Activated CD4-positive, CD25-positive, alpha-beta regulatory T cell treated with anti-CD3 and anti-CD28 coated beads, Interleukin-2, amount 50 U/mL, for 16 hours (primary cell): ENCODE data around the gene CTNNA3.
"Not testable (repeated sequence)": the region's sequence is repeated elsewhere in the genome, so short reads cannot be mapped to it uniquely, and the experiment has no call there.

Source experiments
- DNase-seq: peaks from one replicate; pipeline ENCODE4 v3.0.0-alpha.2; 2020; ENCODE audit warnings: low read depth, low spot score

Gene CTNNA3

DNA sequence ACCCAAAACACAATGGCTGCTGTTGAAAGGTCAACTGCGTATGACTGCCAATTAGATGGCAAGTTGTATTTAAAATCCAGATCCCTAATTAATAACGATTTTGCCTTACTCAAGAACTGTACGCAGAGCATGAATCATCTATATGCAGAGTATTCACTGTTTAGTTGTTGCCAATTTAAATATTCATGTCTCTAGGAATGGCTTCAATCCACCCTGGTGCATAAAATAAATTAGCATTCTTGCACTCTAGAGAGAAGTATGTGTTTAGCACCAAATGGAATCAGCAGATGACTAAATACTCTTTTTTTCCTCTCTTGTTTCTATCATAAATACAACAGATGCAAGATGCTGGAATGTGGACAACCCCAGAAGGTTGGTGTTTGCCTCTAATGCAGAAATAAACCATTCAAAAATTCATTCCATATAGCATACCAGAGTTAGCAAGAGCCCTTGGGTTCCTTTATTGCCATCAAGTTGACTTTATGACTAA lies 449.9 kb downstream of the CTNNA3 start:
- DNase-seq, result no peak

DNA sequence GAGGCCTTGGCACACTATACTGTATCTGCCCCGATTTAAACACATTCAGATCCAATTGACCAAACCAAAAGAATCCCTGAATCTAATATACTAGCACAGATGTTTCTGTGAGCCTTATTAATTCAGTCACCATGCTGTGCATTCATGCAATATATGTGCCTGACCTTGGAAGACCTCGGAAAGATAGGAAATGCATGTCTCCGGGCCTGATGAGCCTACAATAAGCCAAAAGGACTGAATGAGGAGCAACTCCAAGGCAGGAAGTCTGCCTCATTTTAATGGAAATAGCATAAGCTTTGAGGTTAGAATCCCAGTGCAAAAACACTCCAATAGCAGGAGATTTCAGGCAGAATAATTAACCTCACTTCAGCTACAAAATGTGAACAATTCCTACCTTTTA lies 453.5 kb downstream of the CTNNA3 start:
- no peak for DNase-seq

DNA sequence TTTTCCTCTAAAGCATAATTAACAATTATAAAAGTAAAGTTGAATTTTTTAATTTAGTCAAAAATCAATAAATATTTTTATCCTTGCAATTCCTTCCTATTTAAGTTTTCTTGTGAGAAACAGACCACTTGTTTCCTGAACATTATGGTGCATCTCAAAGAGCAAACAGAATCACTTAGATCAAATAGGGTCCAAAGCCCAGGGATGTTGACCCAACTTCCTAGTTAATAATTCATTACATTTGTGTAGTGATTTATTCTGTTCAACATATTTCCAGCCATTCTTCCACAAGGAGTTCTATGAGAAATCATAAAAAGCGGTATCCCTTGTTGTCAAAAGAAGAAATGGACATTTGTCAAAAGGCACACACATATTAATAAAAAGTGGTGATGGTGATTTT lies 454.5 kb downstream of the CTNNA3 start:
- no peak for DNase-seq

DNA sequence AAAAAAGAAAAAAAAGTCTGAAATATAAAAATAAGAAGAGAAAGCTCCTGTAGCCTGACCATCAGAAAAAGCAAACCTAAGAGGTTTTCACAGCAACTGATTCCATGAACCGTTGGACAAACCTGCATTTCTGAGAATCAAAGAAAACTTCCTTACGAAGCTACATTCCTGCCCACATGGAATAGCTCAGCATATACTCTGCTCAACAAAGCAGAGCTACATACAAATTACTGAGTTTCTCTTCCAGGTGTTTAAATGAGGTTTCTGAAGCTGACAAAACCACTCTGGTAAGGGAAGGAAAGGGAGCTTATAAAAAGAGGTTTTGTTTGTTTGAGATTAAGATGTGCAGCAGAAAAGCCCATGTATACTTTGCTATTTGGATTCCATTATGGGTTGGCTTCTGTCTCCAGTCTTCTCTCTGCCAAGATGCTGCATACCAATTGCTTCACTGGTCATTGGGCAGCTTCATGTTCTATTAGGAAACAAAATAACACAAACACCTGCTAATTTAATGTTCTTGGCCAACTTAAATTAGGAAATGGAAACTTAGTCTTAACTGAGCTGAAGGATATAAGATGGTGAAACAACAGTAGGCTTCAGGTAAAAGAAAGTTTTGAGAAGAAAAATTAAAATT lies 456.0 kb downstream of the CTNNA3 start:
- DNase-seq, result no peak

DNA sequence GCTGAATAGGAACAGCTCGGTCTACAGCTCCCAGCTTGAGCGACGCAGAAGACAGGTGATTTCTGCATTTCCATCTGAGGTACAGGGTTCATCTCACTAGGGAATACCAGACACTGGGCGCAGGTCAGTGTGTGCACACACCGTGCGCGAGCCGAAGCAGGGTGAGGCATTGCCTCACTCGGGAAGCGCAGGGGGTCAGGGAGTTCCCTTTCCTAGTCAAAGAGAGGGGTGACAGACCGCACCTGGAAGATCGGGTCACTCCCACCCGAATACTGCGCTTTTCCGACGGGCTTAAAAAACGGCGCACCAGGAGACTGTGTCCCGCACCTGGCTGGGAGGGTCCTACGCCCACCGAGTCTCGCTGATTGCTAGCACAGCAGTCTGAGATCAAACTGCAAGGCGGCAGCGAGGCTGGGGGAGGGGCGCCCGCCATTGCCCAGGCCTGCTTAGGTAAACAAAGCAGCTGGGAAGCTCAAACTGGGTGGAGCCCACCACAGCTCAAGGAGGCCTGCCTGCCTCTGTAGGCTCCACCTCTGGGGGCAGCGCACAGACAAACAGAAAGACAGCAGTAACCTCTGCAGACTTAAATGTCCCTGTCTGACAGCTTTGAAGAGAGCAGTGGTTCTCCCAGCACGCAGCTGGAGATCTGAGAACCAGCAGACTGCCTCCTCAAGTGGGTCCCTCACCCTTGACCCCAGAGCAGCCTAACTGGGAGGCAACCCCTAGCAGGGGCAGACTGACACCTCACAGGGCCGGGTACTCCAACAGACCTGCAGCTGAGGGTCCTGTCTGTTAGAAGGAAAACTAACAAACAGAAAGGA lies 465.1 kb downstream of the CTNNA3 start:
- DNase-seq, result not testable (repeated sequence)

DNA sequence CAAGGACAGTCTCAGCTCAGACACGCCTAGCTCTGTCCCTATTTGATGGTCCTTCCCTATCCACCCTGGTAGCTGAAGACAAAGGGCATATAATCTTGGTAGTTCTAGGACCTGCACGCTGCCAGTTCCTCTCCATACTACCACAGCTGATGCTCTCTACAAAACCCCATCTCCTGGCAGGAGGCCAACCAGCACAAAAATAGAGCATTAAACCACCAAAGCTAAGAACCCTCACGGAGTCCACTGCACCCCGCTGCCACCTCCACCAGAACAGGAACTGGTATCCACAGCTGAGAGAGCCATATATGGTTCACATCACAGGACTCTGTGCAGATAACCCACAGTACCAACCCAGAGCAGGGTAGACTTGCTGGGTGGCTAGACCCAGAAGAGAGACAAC lies 470.8 kb downstream of the CTNNA3 start:
- DNase-seq, result no peak

DNA sequence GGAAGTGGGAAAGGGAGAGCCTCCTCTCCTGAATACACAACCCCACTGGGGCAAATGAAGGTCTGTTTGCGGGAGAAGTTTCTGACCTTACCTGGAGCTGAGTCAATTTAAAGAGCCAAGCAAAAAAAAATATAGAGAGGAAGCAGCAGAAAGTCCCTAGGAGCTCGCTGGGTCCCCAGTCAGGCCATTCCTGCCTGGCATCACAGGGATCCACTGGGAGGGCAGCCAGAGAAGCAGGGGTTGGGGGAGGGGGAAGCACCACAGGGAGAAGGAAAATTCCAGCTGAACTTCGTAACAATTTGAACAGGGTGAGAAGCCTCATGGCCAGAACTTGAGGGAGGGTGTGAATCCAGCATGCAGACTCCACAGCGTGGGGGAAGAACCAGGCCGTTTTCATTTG lies 471.4 kb downstream of the CTNNA3 start:
- no peak for DNase-seq

DNA sequence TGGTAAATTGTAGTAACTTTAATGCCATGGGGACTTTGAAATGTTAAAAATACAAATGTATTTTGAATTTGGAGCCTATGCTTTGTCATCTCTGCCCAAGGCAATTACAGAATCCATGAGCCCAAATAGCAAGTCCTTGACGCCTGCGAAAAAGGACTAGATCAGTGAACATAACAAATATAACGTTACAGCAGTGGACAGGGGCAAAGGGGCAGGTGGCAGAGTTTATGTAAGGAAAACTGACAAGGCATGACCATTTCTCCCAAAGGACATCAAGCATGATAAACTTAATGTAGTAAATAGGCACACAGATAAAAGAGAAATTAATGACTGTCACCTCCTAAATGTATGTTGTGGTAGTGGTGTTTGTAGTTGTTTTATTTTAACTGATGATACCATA lies 473.1 kb downstream of the CTNNA3 start:
- DNase-seq, result no peak

DNA sequence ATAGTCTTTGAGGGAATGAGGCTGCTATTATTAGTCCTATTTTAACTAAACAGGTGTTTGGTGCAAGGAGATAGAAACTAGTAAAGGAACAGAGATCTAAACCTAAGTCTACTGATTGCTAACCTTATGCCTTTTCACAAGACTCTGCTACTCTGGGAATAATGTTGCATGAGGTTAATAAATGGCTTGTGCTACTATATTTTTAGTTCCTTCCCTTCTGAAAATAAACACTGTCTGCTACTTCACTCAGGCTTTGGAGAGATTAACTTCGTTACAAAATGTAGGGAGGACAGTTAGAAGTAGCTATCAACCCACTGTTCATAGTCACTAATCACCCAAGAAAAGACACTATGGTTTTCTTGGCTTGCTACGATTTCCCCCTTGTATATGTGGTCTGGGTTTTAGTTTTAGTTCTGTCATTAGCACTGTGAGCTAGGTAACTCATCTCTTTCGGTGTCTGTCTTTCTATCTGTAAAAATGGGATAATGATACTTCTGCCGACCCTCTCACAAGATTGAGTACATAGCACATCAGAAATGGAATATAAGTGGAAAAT lies 474.0 kb downstream of the CTNNA3 start:
- DNase-seq, result no peak

DNA sequence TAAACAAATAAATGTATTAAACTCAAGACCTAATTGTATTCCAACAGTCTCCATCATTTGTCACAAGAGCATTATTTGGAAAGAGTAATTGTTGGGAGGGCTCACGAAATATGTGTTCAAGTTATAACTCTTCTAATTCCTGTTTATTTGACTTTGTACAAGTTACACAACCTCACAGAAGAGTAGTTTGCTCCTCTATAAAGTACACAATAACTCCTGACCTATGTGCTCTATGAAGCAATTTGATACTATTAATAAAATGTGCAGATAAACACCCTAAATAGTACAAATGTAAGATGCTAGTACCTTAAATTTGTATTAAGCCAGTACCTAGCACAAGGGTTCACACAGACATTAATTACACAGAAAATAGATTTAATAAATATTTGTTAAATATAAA lies 484.3 kb downstream of the CTNNA3 start:
- DNase-seq, result no peak

DNA sequence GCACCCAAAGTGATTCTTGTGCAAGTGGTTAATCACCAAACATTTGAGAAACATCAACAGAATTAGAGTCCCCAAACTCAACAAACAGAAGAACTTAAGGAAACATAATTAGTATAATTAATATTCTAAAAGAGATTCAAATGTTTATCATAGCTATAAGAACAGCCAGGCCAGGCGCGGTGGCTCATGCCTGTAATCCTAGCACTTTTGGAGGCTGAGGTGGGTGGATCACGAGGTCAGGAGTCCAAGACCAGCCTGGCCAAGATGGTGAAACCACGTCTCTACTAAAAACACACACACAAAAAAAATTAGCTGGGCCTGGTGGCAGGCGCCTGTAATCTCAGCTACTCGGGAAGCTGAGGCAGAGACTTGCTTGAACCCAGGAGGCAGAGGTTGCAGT lies 488.1 kb downstream of the CTNNA3 start:
- not testable (repeated sequence) for DNase-seq

DNA sequence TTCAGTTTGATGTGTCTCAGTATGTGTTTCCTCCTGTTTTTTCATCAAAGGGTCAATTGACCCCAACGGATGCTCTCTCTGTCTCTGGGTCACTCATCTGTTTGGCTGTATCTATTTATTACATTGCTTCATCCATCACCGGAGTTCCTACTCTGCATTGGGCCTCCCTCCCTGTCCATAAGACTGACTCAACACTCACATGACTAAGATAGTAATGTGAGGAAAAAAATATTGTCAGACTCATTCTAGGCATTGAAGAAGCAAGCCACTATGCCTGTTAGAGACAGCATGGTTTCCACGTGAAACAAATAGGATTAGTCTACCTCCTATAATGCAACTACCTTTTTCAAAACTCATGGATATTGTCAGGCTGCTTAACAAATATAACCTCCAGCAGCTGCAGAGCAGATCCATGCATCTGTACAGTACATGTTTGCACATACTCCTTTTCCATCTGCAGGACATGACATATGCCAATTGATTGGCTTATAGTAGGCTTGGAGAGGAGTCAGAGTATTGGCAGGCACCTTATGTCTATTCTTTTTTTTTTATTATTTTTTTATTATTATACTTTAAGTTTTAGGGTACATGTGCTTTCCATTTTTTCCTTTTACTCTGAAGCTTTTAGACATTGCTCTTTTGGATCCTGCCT lies 495.0 kb downstream of the CTNNA3 start:
- DNase-seq, result no peak

DNA sequence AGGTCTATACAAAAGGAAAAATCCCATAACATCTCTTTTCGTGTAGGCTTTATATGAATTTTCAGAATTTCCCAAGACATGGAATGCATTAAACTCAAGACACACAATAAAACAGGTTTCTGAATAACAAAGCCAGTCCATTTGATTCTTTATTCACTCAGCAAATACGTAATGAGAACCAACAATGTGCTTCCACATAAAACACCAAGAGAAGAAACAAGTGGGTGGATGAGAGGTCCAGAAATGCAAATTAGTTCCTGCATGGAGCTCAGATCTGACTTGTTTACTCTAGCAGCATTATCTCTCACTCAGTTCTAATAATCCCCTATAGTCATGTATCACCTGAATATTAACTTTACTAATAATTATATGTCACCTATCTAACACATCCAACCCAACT lies 520.6 kb downstream of the CTNNA3 start:
- DNase-seq, result no peak

DNA sequence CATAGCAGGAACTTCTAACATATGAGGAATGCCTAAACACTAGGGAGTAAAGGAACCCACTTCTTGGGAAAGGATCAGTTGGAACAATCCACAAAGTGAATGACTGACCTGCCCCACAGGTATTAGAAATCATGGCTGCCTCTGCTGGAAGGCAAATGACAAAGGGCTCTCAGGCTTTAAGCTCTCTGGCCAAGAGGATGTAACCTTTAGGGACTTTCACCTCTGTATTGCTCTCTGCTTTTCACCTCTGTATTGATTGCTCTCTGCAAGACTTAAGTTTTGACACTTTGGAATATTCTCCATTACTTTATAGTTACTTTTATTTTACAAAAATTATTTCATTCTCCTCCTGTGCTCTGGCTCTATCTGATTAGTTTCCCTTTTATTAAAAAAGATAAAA lies 522.2 kb downstream of the CTNNA3 start:
- no peak for DNase-seq

DNA sequence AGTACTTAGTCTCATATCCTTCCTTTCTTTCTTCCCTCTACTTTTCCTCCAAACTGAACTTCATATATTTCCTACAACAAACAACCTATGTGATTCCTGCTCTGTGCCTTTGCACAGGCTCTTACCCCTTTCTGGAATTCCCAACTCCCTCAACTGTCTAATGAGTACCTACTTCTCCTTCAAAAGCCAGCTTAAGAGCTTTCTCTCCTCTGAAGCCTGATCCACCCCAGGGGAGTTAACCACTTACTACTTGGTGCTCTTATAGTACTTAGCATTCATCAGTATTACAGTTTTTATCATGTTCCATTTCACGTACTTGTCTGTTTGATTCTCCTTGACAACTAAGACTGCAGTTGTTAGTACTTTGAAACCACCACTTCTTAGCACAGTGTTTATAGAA lies 524.0 kb downstream of the CTNNA3 start:
- no peak for DNase-seq

DNA sequence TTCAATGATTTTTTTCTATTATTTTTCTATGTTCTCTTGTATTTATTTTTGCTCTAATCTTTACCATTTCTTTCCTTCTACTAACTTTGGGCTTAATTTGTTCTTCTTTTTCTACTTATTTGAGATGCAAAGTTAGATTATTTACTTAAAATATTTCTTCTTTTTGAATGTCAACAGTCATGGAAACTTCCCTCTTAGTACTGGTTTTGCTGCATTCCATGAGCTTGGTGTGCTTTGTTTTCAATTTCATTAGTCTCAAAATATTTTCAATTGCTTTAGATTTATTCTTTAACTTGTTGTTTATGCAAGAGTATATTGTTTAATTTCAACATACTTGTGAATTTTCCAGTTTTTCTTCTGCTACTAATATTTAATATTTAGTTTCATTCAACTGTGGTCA lies 539.8 kb downstream of the CTNNA3 start:
- no peak for DNase-seq

DNA sequence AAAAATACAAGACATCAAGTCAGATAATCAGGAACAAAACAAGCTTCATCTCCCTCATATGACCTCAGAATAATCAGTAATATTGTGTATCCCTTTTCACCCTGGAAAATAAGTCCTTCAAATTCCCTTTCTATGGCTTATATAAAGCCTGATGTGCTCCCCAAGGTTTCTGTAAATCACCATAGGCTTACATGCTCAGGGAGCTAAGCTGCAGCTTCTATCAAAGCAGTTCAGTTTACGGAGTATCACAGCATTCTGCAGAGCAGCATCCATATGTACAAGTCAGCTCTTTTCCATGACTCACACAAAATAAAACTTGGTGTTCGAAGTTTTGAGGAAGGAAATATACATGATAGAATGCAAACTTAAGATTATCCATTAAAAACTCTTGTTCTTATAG lies 544.5 kb downstream of the CTNNA3 start:
- DNase-seq, result no peak

DNA sequence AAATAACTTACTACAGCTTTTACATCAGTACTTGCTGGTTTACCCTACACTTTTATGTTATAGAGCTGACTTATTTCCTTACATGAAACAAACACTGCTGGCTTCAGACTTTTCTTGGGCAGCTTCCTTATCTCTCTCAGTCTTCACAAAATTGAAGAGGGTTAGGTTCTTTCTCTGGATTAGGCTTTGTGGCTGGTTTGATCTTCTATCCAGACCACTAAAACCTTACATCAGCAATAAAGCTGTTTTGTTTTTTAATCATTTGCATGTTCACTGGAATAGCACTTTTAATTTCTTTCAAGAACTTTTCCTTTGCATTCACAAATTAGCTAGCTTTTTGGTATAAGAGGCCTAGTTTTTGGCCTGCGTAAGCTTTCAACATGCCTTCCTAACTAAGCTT lies 551.5 kb downstream of the CTNNA3 start:
- no peak for DNase-seq

DNA sequence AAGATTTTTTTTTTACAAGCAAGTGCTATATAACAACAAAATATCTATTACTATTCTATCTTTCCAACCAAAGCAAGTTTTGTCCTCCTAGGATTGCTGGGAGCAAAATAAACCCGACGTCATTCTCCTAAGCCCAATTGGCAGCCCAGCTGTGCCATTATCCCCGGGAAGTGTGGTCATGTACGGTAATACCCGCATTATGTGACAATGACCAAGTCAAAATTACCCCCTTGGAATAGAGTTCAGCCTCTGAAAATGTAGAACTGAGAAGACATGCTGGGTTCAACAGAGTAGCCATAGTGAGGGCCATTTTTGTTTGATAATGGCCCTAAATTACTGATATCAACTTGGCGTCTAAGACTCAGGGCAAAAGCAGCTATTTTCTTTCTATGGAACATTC lies 554.7 kb downstream of the CTNNA3 start:
- DNase-seq, result no peak

DNA sequence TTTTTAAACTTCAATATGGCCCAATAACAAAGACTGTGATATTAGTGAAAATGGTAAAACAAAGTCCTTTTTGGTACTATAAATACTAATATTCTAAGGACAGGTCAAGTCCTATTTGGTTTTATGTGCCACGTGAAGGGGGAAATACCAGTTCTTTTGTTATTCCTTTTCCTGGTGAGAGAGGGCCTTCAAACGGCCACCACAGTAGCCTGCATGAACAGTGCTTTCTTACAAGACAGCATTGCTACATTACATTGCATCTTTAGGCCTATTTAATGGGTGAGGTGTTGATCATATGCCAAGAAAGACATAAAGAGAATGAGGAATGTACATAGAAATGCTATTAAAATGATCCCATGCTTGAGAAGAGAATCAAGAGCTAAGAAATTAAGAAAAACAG lies 555.4 kb downstream of the CTNNA3 start:
- no peak for DNase-seq

DNA sequence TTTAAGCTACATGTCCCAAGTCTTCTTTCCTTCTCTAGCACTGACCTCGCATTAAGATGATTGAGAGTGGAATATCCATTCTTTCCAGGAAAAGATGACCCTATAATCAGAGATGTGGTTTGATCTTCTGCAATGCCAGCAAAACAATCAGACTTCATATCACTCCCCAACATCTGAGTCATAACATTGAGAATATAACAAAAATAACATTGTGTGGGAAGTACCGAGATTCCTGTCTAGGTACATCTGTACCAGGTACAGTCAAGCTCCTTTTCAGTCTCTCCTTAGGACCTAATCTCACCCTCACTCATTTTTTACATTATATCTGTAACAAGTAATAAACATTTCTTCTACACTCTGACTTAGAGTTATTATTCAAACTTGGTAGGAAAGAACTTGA lies 568.6 kb downstream of the CTNNA3 start:
- DNase-seq, result no peak

DNA sequence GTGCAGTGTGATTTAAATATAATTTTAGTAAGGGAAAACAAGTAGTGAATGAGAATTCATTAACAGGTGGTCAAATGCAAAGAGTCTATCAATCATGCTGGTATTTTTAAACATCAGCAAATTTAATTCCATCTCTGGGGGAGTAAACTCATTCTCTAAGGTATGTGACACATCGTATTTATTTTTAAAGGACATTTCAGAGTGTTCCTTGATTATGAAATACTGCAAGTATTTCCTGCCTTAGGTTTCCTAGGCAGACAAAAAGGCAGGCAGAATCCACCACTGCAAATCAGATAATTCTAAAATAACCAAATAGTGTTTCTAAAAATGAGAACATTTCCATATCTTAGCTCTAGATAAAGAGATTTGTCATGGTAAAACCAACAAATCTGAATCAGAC lies 576.3 kb downstream of the CTNNA3 start:
- DNase-seq, result no peak

DNA sequence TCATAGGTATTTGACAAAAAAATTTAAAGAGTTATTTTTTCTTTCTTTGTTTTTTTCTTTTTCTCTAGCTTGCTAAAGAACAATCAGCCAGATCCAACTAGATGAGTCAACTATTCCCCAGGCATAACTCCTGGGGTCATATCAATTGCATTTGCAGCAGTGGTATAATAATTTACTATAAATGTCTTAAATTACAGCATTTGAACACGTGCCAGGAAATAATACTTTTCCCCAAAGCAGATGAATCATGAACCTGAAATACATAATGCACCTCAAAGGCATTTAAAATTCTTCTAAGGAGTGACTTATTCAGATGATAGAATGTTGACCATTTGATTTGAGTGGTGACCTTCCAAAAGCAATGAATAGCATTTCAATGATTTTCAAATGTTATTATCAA lies 580.0 kb downstream of the CTNNA3 start:
- DNase-seq, result no peak
